Hematopoietic multipotent progenitor cell treated with erythropoietin and hydrocortisone succinate and interleukin-3 and kit ligand, for 8 days (in vitro differentiated cells): ENCODE results near the gene IPMK.
A peak's percentile ranks its signal among the peaks of the same experiment; 100 is the strongest.

Experiments used
- DNase-seq: peaks from one replicate; pipeline ENCODE4 v3.0.0-alpha.2; 2015

IPMK gene

GRCh38 chr10:58267713-58268453 lies at the start of gene IPMK:
Gene IPMK, minus strand, starts transcription at chr10:58267894. Its CDS starts 283 bp downstream, at chr10:58267611.
- peak; percentile 92 for DNase-seq

GRCh38 chr10:58316874-58317273 lies 49.2 kb upstream of the IPMK start:
- DNase-seq: no peak

GRCh38 chr10:58311026-58311425 lies 43.3 kb upstream of the IPMK start:
- no peak for DNase-seq

- DNase-seq: no peak
These were observed 40.0 kb upstream of the IPMK start for GRCh38 chr10:58307676-58308075.

- DNase-seq: no peak
These were observed 38.1 kb upstream of the IPMK start for GRCh38 chr10:58305821-58306220.

GRCh38 chr10:58304099-58304633 lies 36.5 kb upstream of the IPMK start:
- no peak for DNase-seq

GRCh38 chr10:58302254-58302653 lies 34.6 kb upstream of the IPMK start:
- DNase-seq: no peak

- no peak for DNase-seq
These were observed 33.0 kb upstream of the IPMK start for GRCh38 chr10:58300676-58301075.

- DNase-seq: peak; percentile 73
These were observed 31.9 kb upstream of the IPMK start for GRCh38 chr10:58299580-58299979.

GRCh38 chr10:58293989-58294388 lies 26.3 kb upstream of the IPMK start:
- no peak for DNase-seq

- peak; percentile 72 for DNase-seq
These were observed 24.0 kb upstream of the IPMK start for GRCh38 chr10:58291538-58292174.

GRCh38 chr10:58282615-58283014 lies 14.9 kb upstream of the IPMK start:
- DNase-seq: no peak

GRCh38 chr10:58281092-58281752 lies 13.5 kb upstream of the IPMK start:
- no peak for DNase-seq

GRCh38 chr10:58280477-58280876 lies 12.8 kb upstream of the IPMK start:
- DNase-seq: no peak

- no peak for DNase-seq
These were observed 11.2 kb upstream of the IPMK start for GRCh38 chr10:58278962-58279307.

- no peak for DNase-seq
These were observed 10.7 kb upstream of the IPMK start for GRCh38 chr10:58278274-58278961.

GRCh38 chr10:58275908-58276307 lies 8.2 kb upstream of the IPMK start:
- no peak for DNase-seq

- no peak for DNase-seq
These were observed 7.6 kb upstream of the IPMK start for GRCh38 chr10:58275261-58275660.

- DNase-seq: no peak
These were observed 2.1 kb upstream of the IPMK start for GRCh38 chr10:58269782-58270290.

GRCh38 chr10:58268946-58269781 lies 1.5 kb upstream of the IPMK start, which contains the start of gene CISD1:
Gene CISD1, plus strand, starts transcription at chr10:58269162. Its CDS starts 112 bp downstream, at chr10:58269274.
- peak; percentile 99 for DNase-seq

GRCh38 chr10:58268454-58268945 lies 806 bp upstream of the IPMK start:
- DNase-seq: no peak
